ENCODE results near the gene TBKBP1.

TBKBP1 gene

GRCh38 chr17:47693731-47694580, at the start of gene TBKBP1:
Gene TBKBP1, plus strand, starts transcription at chr17:47694161. Its CDS starts 1,952 bp downstream, at chr17:47696113.
- Mint-ChIP-seq H3K27ac (peak within 1 kb of the TSS; percentile 93), H3K36me3 (ENCODE audit: low read depth) (peaks cover 4% of the 10 kb centered on the region), H3K27me3 (no peaks in the 10 kb centered on the region), H3K9me3 (no peaks in the 10 kb centered on the region), H3K4me3 (peak within 1 kb of the TSS; percentile 89), H3K4me1 (ENCODE audit: low read depth) (peaks cover 69% of the 10 kb centered on the region)

DNA sequence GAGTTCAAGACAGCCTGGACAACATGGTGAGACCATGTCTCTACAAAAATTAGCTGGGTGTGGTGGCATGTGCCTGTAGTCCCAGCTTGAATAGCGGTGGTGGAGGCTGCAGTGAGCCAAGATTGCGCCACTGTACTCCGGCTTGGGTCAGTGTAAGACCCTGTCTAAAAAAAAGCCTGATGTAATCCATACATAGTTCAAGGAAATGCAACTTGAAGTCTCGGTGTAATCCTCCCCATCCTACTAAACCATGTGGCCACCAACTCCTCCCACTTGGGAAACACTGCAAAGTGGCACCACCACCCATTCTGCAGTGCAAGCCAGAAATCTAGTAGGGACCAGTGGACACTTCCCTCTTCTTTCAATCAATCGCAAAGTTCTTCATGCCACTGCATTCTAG, 49.6 kb upstream of the TBKBP1 start:
- H3K9me3 Mint-ChIP-seq = no peaks in the 10 kb centered on the region
- no peak overlapping the region for H3K27ac Mint-ChIP-seq
- H3K27me3 Mint-ChIP-seq = no peaks in the 10 kb centered on the region
- H3K36me3 Mint-ChIP-seq (ENCODE audit: low read depth) = no peaks in the 10 kb centered on the region
- peaks cover 23% of the 10 kb centered on the region for H3K4me1 Mint-ChIP-seq (ENCODE audit: low read depth)
- H3K4me3 Mint-ChIP-seq = no peak overlapping the region

DNA sequence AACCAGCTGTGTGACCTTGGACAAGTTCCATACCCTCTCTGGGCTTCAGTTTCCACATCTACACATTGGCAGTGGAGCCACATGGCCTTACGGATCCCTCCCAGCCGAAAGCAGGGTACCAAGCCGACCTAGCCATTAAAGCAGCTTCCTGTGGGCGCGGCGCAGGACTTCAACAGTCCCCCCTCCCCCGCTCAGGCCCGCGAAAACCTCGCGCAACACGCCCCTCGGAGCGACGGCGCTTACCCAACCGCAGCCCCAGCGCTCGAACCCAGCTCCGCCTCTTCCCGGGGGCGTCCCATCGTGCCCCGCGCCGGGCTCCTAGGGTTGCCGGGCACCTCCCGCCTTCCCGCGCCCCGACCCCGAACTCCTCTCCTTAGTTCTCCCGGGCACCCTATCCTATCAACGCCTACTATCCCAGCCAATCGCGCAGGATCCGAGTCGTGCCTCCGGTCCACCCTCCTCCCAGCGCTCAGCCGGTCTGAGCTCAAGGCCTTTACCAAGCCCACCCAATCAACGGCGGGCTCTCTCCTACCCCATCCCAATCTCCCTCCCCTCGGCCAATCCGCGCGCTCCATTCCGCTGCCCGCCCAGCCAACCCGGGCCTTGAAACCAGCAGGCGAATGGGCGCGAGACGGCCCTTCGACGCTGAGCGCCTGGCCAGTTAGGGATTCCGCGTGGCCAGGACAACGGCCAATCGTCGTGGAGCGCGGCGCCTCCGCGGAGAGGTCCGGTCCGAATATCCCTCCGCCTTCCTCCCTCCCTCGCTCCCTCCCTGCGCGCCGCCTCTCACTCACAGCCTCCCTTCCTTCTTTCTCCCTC, 44.6 kb upstream of the TBKBP1 start, which contains the start of gene KPNB1:
Gene KPNB1, plus strand, starts transcription at position 767 of the 819 bp plus-strand sequence. CDS start 326 bp downstream, outside the sequence.
- H3K4me3 Mint-ChIP-seq = peak within 1 kb of the TSS; percentile 95
- H3K27me3 Mint-ChIP-seq = no peaks in the 10 kb centered on the region
- peaks cover 36% of the 10 kb centered on the region for H3K36me3 Mint-ChIP-seq (ENCODE audit: low read depth)
- H3K27ac Mint-ChIP-seq = peak within 1 kb of the TSS; percentile 98
- H3K4me1 Mint-ChIP-seq (ENCODE audit: low read depth) = peaks cover 58% of the 10 kb centered on the region
- H3K9me3 Mint-ChIP-seq = no peaks in the 10 kb centered on the region

- H3K27ac Mint-ChIP-seq = peak overlapping the region; percentile 95
- peaks cover 43% of the 10 kb centered on the region for H3K36me3 Mint-ChIP-seq (ENCODE audit: low read depth)
- H3K4me3 Mint-ChIP-seq = peak overlapping the region; percentile 95
- no peaks in the 10 kb centered on the region for H3K9me3 Mint-ChIP-seq
- H3K27me3 Mint-ChIP-seq = no peaks in the 10 kb centered on the region
- H3K4me1 Mint-ChIP-seq (ENCODE audit: low read depth) = peaks cover 65% of the 10 kb centered on the region
Observed at GRCh38 chr17:47649972-47650524, 43.9 kb upstream of the TBKBP1 start.

DNA sequence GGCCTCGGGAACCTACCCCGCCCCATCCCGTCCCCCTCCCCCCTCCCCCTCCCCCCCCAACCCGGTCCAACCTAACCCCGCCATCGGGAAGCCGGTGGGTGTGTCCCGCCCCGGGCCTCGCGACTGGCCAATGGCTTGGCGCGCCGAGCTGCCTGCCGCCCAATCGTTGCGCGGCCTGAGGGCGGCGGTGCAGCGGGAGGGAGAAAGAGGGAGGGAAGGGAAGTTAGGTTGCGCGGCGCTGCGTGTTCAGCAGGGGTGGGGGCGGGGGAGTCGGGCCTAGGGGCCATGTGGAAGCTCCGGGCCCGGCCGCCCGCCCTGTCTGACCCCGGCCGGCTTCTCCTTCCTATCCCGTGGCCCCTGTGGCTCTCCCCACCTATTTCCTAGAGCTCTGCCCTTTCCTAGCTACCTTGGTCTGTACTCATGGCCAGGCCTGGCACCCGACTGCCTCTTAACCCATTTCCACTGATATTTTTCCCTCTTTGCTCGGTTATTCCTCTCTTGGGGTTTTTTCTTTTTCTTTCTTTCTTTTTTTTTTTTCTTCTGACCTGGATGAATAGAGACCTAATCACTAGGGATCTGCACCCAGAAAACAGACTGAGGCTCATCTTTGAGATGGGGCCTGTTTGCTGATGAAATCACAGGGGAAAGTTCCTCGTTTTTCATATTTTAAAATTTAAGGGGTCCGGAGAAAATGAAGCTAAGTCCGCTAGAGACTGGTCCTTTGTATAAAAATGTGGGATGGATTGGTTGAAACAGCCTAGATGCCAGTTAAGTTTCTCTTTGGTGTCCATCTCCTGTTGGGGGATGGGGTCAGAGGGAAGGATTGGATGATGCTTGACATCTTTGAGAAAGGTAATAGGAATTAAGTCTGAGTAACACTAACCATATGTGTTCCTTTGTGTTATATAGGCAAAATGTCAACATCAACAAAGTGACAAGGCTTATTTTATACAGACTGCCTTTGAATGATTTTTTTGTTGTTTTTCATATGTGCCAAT, 43.1 kb upstream of the TBKBP1 start:
- peaks cover 51% of the 10 kb centered on the region for H3K36me3 Mint-ChIP-seq (ENCODE audit: low read depth)
- H3K4me1 Mint-ChIP-seq (ENCODE audit: low read depth) = peaks cover 72% of the 10 kb centered on the region
- no peaks in the 10 kb centered on the region for H3K9me3 Mint-ChIP-seq
- peak overlapping the region; percentile 98 for H3K27ac Mint-ChIP-seq
- no peaks in the 10 kb centered on the region for H3K27me3 Mint-ChIP-seq
- peak overlapping the region; percentile 95 for H3K4me3 Mint-ChIP-seq

GRCh38 chr17:47651704-47652103, 42.3 kb upstream of the TBKBP1 start:
- H3K9me3 Mint-ChIP-seq = no peaks in the 10 kb centered on the region
- peaks cover 57% of the 10 kb centered on the region for H3K36me3 Mint-ChIP-seq (ENCODE audit: low read depth)
- peaks cover 79% of the 10 kb centered on the region for H3K4me1 Mint-ChIP-seq (ENCODE audit: low read depth)
- H3K27me3 Mint-ChIP-seq = no peaks in the 10 kb centered on the region
- H3K27ac Mint-ChIP-seq = peak overlapping the region; percentile 98
- peak overlapping the region; percentile 95 for H3K4me3 Mint-ChIP-seq

DNA sequence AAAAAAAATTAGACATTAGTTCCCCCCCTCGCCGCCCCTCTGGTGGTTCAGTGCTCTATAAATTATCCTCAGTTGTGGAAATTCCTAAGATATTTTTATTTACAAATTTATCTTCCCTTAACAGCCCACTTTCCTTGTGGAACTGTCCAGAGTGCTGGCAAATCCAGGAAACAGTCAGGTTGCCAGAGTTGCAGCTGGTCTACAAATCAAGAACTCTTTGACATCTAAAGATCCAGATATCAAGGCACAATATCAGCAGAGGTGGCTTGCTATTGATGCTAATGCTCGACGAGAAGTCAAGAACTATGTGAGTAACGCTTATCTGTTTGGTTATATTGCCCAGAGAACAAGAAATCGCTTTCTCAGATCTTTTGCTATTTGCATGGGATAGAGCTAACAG, 41.4 kb upstream of the TBKBP1 start:
- H3K27me3 Mint-ChIP-seq = no peaks in the 10 kb centered on the region
- no peaks in the 10 kb centered on the region for H3K9me3 Mint-ChIP-seq
- peak overlapping the region; percentile 60 for H3K27ac Mint-ChIP-seq
- H3K36me3 Mint-ChIP-seq (ENCODE audit: low read depth) = peaks cover 66% of the 10 kb centered on the region
- H3K4me1 Mint-ChIP-seq (ENCODE audit: low read depth) = peaks cover 81% of the 10 kb centered on the region
- H3K4me3 Mint-ChIP-seq = peak overlapping the region; percentile 83

- Mint-ChIP-seq H3K4me3 (peak overlapping the region; percentile 83), H3K27ac (peak overlapping the region; percentile 76), H3K9me3 (no peaks in the 10 kb centered on the region), H3K36me3 (ENCODE audit: low read depth) (peaks cover 72% of the 10 kb centered on the region), H3K4me1 (ENCODE audit: low read depth) (peaks cover 80% of the 10 kb centered on the region), H3K27me3 (no peaks in the 10 kb centered on the region)
Observed at GRCh38 chr17:47653442-47653841, 40.5 kb upstream of the TBKBP1 start.

- Mint-ChIP-seq H3K4me1 (ENCODE audit: low read depth) (peaks cover 73% of the 10 kb centered on the region), H3K9me3 (no peaks in the 10 kb centered on the region), H3K27me3 (no peaks in the 10 kb centered on the region), H3K27ac (peak overlapping the region; percentile 75), H3K36me3 (ENCODE audit: low read depth) (peaks cover 80% of the 10 kb centered on the region), H3K4me3 (peak overlapping the region; percentile 83)
Observed at GRCh38 chr17:47654991-47655390, 39.0 kb upstream of the TBKBP1 start.

DNA sequence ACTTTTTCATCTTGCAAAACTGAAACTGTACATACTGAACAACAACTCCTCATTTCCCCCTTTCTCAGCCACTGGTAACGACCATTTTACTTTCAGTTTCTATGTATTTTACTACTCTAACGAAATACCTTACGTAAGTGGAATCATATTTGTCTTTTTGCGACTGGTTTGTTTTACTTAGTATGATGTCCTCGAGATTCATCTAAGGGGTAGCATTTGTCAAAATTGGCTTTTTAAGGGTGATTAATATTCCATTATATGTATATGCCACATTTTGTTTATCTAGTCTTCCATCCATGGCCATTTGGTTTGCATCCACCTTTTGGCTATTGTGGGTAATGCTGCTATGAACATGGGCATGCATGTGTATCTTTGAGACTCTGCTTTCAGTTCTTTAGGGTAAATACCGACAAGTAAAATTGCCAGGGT, 33.9 kb upstream of the TBKBP1 start:
- H3K27ac Mint-ChIP-seq = peak overlapping the region; percentile 18
- H3K36me3 Mint-ChIP-seq (ENCODE audit: low read depth) = peaks cover 80% of the 10 kb centered on the region
- peaks cover 66% of the 10 kb centered on the region for H3K4me1 Mint-ChIP-seq (ENCODE audit: low read depth)
- no peaks in the 10 kb centered on the region for H3K27me3 Mint-ChIP-seq
- no peaks in the 10 kb centered on the region for H3K9me3 Mint-ChIP-seq
- H3K4me3 Mint-ChIP-seq = peak overlapping the region; percentile 51

DNA sequence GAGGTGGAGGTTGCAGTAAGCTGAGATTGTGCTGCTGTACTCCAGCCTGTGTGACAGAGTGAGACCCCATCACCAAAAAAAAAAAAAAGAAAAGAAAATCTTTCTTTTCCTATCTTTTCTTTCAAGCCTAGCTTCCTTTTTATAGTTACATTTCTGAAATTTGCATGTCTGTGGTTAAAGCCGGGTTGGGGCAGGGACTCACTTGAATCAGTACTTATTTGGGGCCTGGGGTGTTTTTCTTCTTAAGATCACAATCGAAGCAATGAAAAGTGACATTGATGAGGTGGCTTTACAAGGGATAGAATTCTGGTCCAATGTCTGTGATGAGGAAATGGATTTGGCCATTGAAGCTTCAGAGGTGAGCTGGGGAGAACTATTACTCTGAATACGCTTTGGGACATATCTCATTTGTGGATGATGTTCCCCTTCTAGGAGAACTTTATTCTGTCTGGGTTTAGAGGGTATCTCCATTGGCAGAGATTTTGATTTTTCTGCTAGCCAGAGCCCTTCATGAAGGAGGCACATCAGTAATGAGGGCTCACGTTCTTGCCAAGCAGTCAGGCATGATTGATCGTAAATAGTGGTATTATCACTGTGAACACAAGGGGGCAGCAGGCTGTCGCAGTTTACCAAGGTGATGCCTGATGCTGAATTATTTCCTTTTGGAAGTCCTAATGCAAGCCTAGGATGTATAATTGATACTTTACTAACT, 29.9 kb upstream of the TBKBP1 start:
- H3K4me3 Mint-ChIP-seq = no peak overlapping the region

DNA sequence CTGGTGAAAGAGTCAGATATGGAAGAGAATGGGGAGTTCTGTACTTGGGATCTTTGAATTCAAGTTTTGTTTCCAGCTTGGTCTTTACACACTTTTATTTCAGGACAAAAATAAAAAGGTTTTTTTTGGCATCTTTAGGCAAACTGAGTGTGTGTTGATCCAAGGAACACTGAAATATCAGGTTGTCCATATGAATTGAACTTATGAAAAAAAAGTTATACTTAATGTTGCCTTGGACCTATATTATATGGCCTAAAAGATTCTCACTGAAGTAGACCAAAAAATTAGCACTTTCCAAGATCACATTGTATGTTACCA, 29.4 kb upstream of the TBKBP1 start:
- Mint-ChIP-seq H3K36me3 (ENCODE audit: low read depth) (peaks cover 86% of the 10 kb centered on the region), H3K4me3 (no peak overlapping the region)

More for the DNA sequence above, 29.9 kb upstream of the TBKBP1 start:
- H3K36me3 Mint-ChIP-seq (ENCODE audit: low read depth) = peaks cover 81% of the 10 kb centered on the region
- H3K27me3 Mint-ChIP-seq = no peaks in the 10 kb centered on the region
- H3K9me3 Mint-ChIP-seq = no peaks in the 10 kb centered on the region
- peak overlapping the region; percentile 13 for H3K27ac Mint-ChIP-seq
- H3K4me1 Mint-ChIP-seq (ENCODE audit: low read depth) = peaks cover 38% of the 10 kb centered on the region

GRCh38 chr17:47665655-47666054, 28.3 kb upstream of the TBKBP1 start:
- Mint-ChIP-seq H3K4me1 (ENCODE audit: low read depth) (peaks cover 39% of the 10 kb centered on the region), H3K27ac (peak overlapping the region; percentile 49), H3K4me3 (no peak overlapping the region), H3K36me3 (ENCODE audit: low read depth) (peaks cover 88% of the 10 kb centered on the region), H3K27me3 (no peaks in the 10 kb centered on the region), H3K9me3 (no peaks in the 10 kb centered on the region)

More for the DNA sequence above, 29.4 kb upstream of the TBKBP1 start:
- Mint-ChIP-seq H3K4me1 (ENCODE audit: low read depth) (peaks cover 40% of the 10 kb centered on the region), H3K27me3 (no peaks in the 10 kb centered on the region), H3K9me3 (no peaks in the 10 kb centered on the region), H3K27ac (peak overlapping the region; percentile 13)

Measured in stimulated activated naive CD8-positive, alpha-beta T cell treated with anti-CD3 and anti-CD28 coated beads, Interleukin-15, Interleukin-2, amounts not matched to agents 100 ng/mL and 50 ng/mL, for 24 hours (primary cell).